Cardiac fibroblast (primary cell): ENCODE data around the gene JMJD4.
A peak's percentile ranks its signal among the peaks of the same experiment; 100 is the strongest.

Experiments
- DNase-seq, 2 donors: peaks; one replicate each; pipeline versions ENCODE4 v3.0.0 to v3.0.0-alpha.2; 2010; ENCODE audit warnings: low read depth in 2 of 2
- H3K4me3 ChIP-seq, 2 donors: replicated peaks in 1 of 2; 1 replicate in 1 of 2; 2 replicates in 1 of 2; pipeline ENCODE4 v1.5.1; 2011; ENCODE audit warnings: low read depth in 2 of 2, low read length in 2 of 2, mild to moderate bottlenecking in 2 of 2, moderate library complexity in 1 of 2
- CTCF ChIP-seq: IDR thresholded peaks from one replicate; pipeline ENCODE4 v1.5.1; 2011; ENCODE audit warnings: low read depth, mild to moderate bottlenecking, low read length, inconsistent platforms

Gene JMJD4

GRCh38 chr1:227749916-227750710, 15.0 kb upstream of the JMJD4 start:
- H3K4me3 ChIP-seq: no peak overlapping the region
- DNase-seq: no peak
- no peak for TF ChIP-seq CTCF

GRCh38 chr1:227749225-227749624, 14.1 kb upstream of the JMJD4 start:
- TF ChIP-seq CTCF: no peak

GRCh38 chr1:227748496-227749182, 13.5 kb upstream of the JMJD4 start:
- DNase-seq: peak in 1 of 2 donors; percentile 48
- no peak overlapping the region for H3K4me3 ChIP-seq
- TF ChIP-seq CTCF: no peak

More at GRCh38 chr1:227749225-227749624, 14.1 kb upstream of the JMJD4 start:
- no peak for DNase-seq
- H3K4me3 ChIP-seq: no peak overlapping the region

- no peak for DNase-seq
- H3K4me3 ChIP-seq: no peak overlapping the region
- no peak for TF ChIP-seq CTCF
Measured at GRCh38 chr1:227747948-227748495, 12.9 kb upstream of the JMJD4 start.

GRCh38 chr1:227747382-227747781, 12.3 kb upstream of the JMJD4 start:
- DNase-seq: no peak
- no peak for TF ChIP-seq CTCF
- H3K4me3 ChIP-seq: no peak overlapping the region

GRCh38 chr1:227746676-227747075, 11.6 kb upstream of the JMJD4 start:
- TF ChIP-seq CTCF: no peak
- no peak for DNase-seq

More at GRCh38 chr1:227746676-227747075, 11.6 kb upstream of the JMJD4 start:
- no peak overlapping the region for H3K4me3 ChIP-seq
